T-helper 1 cell treated with Interleukin-12 subunit alpha and Interleukin-12 subunit beta and Interleukin-4 antibody, amounts not matched to agents 30 μg/mL and 1 μg/mL, for 36 hours (primary cell): ENCODE results near the gene NDUFC1.
"Not testable (repeated sequence)": the region's sequence is repeated elsewhere in the genome, so short reads cannot be mapped to it uniquely, and the experiment has no call there.

Source experiments
- H3K27ac Mint-ChIP-seq: one replicate; pipeline ENCODE4 v1.8.0; 2021; ENCODE audit warnings: mild to moderate bottlenecking, mixed read lengths
- H3K27me3 Mint-ChIP-seq: one replicate; pipeline ENCODE4 v1.8.0; 2021; ENCODE audit warnings: low read depth, mixed read lengths
- H3K36me3 Mint-ChIP-seq: one replicate; pipeline ENCODE4 v1.8.0; 2021; ENCODE audit warnings: low read depth, mixed read lengths
- H3K4me1 Mint-ChIP-seq: one replicate; pipeline ENCODE4 v1.8.0; 2021; ENCODE audit warnings: low read depth, mixed read lengths
- H3K4me3 Mint-ChIP-seq: one replicate; pipeline ENCODE4 v1.8.0; 2021; ENCODE audit warnings: mild to moderate bottlenecking, moderate library complexity, mixed read lengths
- H3K9me3 Mint-ChIP-seq: one replicate; pipeline ENCODE4 v1.8.0; 2021; ENCODE audit warnings: mixed read lengths

The NDUFC1 gene

GRCh38 chr4:139278912-139279759 lies 23.1 kb downstream of the NDUFC1 start:
- H3K9me3 Mint-ChIP-seq = no peaks in the 10 kb centered on the region
- H3K27me3 Mint-ChIP-seq = peaks cover 67% of the 10 kb centered on the region
- no peak overlapping the region for H3K27ac Mint-ChIP-seq
- peak overlapping the region; percentile 67 for H3K4me3 Mint-ChIP-seq
- peaks cover 12% of the 10 kb centered on the region for H3K4me1 Mint-ChIP-seq
- H3K36me3 Mint-ChIP-seq = peaks cover 2% of the 10 kb centered on the region

DNA sequence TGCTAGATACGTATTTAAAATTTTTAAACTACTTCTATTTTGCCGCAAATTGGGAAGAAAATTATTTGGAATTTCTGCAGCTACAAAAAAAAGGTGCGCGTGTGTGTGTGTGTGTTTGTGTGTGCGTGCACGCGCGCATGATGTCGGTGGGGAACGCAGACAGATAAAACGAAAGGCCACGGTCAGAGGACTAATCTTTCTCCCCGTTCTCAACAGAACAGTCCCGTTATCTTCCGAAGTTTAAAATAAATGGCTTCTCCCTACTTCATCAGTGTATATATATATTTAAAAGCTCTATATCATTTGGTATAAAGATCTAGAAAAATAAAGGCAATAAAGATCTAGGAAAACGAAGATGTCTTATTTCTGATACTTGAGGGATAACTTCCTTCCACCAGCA lies 23.8 kb downstream of the NDUFC1 start:
- Mint-ChIP-seq H3K36me3 (peaks cover 2% of the 10 kb centered on the region), H3K27ac (no peak overlapping the region), H3K27me3 (peaks cover 71% of the 10 kb centered on the region)

GRCh38 chr4:139275281-139275735 lies 27.0 kb downstream of the NDUFC1 start:
- H3K4me3 Mint-ChIP-seq = no peak overlapping the region
- peaks cover 12% of the 10 kb centered on the region for H3K4me1 Mint-ChIP-seq
- no peaks in the 10 kb centered on the region for H3K9me3 Mint-ChIP-seq
- H3K36me3 Mint-ChIP-seq = peaks cover 2% of the 10 kb centered on the region
- no peak overlapping the region for H3K27ac Mint-ChIP-seq
- H3K27me3 Mint-ChIP-seq = peaks cover 48% of the 10 kb centered on the region

More for the DNA sequence above, 23.8 kb downstream of the NDUFC1 start:
- Mint-ChIP-seq H3K4me1 (peaks cover 12% of the 10 kb centered on the region), H3K4me3 (peak overlapping the region; percentile 67), H3K9me3 (no peaks in the 10 kb centered on the region)

DNA sequence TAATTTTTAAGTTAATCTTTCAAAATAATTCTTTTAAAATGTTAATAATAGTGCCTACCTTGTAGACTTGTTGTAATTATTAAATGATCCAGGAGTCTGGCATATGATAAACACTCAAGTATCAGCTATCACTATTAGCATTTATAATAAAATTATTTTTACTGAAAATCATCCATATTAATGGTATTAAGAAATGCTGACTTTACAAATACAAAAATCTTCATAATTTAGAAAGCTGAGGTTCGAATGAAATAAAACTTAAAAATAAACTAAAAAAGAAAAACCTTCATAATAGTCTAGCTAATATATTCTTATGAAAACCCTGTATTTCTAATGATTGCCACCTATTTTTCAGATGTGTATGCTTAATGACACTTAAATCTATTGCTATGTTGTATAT lies 27.5 kb downstream of the NDUFC1 start:
- H3K27me3 Mint-ChIP-seq = peaks cover 43% of the 10 kb centered on the region
- no peak overlapping the region for H3K27ac Mint-ChIP-seq
- peaks cover 10% of the 10 kb centered on the region for H3K4me1 Mint-ChIP-seq
- no peaks in the 10 kb centered on the region for H3K9me3 Mint-ChIP-seq
- peaks cover 2% of the 10 kb centered on the region for H3K36me3 Mint-ChIP-seq
- no peak overlapping the region for H3K4me3 Mint-ChIP-seq

- Mint-ChIP-seq H3K27me3 (peaks cover 36% of the 10 kb centered on the region), H3K36me3 (no peaks in the 10 kb centered on the region), H3K4me1 (peaks cover 2% of the 10 kb centered on the region), H3K9me3 (no peaks in the 10 kb centered on the region), H3K4me3 (no peak overlapping the region), H3K27ac (no peak overlapping the region)
These were observed 28.4 kb downstream of the NDUFC1 start for GRCh38 chr4:139273835-139274234.

GRCh38 chr4:139267301-139267700 lies 35.0 kb downstream of the NDUFC1 start:
- H3K4me3 Mint-ChIP-seq = no peak overlapping the region
- H3K27me3 Mint-ChIP-seq = peaks cover 24% of the 10 kb centered on the region
- no peaks in the 10 kb centered on the region for H3K9me3 Mint-ChIP-seq
- no peak overlapping the region for H3K27ac Mint-ChIP-seq
- peaks cover 18% of the 10 kb centered on the region for H3K4me1 Mint-ChIP-seq
- no peaks in the 10 kb centered on the region for H3K36me3 Mint-ChIP-seq

DNA sequence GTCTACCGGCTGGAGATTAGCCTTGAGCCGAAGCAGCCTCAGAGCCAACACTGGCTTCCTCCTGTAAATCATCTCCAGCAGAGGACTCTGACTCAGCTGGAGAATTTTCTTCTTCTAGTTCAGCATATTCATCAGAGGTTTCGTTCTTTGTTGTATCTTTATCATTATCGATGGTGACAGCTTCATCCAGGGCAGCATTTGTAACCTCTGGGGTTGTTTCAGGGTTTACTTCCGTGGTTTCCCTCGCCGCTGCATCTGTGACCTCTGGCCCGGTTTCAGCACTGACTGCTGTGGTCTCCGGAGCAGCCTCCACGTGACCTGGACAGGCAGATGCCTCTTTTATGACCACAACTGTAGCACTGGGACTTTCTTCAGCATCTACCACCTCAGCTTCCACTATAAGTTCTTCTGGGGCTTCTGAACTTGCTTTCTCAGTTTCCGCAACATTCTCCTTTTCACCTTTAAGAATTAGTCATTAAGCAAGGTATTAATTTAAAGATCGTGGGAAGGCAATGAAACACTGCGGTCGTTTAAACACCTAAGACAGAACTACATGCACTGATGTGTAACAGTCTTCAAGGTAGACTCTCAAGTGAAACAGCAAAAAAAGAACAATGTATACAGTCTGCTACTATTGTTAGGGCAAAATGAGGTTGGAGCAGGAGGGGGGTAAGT lies 35.6 kb downstream of the NDUFC1 start:
- Mint-ChIP-seq H3K27me3 (peaks cover 26% of the 10 kb centered on the region), H3K27ac (peak overlapping the region; percentile 50), H3K4me1 (peaks cover 18% of the 10 kb centered on the region)

GRCh38 chr4:139266208-139266582 lies 36.1 kb downstream of the NDUFC1 start:
- peaks cover 18% of the 10 kb centered on the region for H3K4me1 Mint-ChIP-seq
- peak overlapping the region; percentile 50 for H3K27ac Mint-ChIP-seq
- H3K27me3 Mint-ChIP-seq = peaks cover 28% of the 10 kb centered on the region
- no peaks in the 10 kb centered on the region for H3K9me3 Mint-ChIP-seq
- H3K36me3 Mint-ChIP-seq = no peaks in the 10 kb centered on the region
- H3K4me3 Mint-ChIP-seq = peak overlapping the region; percentile 69

More for the DNA sequence above, 35.6 kb downstream of the NDUFC1 start:
- H3K4me3 Mint-ChIP-seq = peak overlapping the region; percentile 69
- no peaks in the 10 kb centered on the region for H3K9me3 Mint-ChIP-seq
- H3K36me3 Mint-ChIP-seq = no peaks in the 10 kb centered on the region

DNA sequence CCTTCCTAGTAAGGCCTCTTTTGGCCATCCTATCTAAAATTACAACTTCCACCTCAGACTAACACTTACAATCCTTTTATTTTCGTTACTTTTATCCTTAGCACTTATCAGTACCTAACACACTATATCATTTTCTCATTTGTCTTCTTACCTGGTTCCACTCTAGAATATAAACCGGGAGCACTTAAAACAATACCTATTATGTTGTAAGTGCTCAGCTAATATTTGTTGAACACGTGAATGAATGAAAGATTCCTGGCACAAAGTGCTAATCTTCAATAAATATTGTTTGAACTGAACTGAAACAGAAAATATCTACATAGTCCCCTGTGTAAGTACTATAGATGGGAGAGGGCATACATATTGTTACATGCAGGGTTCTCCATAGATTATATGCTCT lies 36.6 kb downstream of the NDUFC1 start:
- H3K9me3 Mint-ChIP-seq = no peaks in the 10 kb centered on the region
- peaks cover 18% of the 10 kb centered on the region for H3K4me1 Mint-ChIP-seq
- no peak overlapping the region for H3K4me3 Mint-ChIP-seq
- peaks cover 28% of the 10 kb centered on the region for H3K27me3 Mint-ChIP-seq
- H3K27ac Mint-ChIP-seq = no peak overlapping the region
- no peaks in the 10 kb centered on the region for H3K36me3 Mint-ChIP-seq

- no peaks in the 10 kb centered on the region for H3K4me1 Mint-ChIP-seq
- no peak overlapping the region for H3K4me3 Mint-ChIP-seq
- no peaks in the 10 kb centered on the region for H3K36me3 Mint-ChIP-seq
- no peak overlapping the region for H3K27ac Mint-ChIP-seq
- H3K27me3 Mint-ChIP-seq = peaks cover 8% of the 10 kb centered on the region
- no peaks in the 10 kb centered on the region for H3K9me3 Mint-ChIP-seq
These were observed 45.9 kb downstream of the NDUFC1 start for GRCh38 chr4:139256349-139256748.

- not testable (repeated sequence) for H3K4me3 Mint-ChIP-seq, H3K9me3 Mint-ChIP-seq, H3K4me1 Mint-ChIP-seq, H3K27me3 Mint-ChIP-seq, H3K36me3 Mint-ChIP-seq, H3K27ac Mint-ChIP-seq
These were observed 46.7 kb downstream of the NDUFC1 start for GRCh38 chr4:139255581-139255980.

DNA sequence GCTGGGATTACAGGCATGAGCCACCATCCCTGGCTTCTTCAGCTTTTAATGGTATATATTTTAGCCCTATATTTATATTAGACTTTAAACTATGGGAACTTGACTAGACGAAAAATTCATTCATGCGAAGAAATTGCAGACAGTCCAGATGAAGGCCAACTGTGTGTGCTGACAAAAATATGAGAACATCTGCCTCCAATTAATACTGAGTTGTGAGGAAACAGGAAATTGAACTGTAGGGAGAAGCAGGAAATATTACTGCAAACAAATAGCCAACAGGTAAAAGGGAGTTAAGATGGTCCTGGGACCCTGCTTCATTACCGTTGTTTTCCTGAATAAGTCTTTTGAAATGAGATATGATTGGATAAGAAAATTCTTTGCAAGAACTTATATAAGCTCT lies 48.6 kb downstream of the NDUFC1 start:
- no peak overlapping the region for H3K27ac Mint-ChIP-seq
- no peak overlapping the region for H3K4me3 Mint-ChIP-seq
- H3K36me3 Mint-ChIP-seq = no peaks in the 10 kb centered on the region

DNA sequence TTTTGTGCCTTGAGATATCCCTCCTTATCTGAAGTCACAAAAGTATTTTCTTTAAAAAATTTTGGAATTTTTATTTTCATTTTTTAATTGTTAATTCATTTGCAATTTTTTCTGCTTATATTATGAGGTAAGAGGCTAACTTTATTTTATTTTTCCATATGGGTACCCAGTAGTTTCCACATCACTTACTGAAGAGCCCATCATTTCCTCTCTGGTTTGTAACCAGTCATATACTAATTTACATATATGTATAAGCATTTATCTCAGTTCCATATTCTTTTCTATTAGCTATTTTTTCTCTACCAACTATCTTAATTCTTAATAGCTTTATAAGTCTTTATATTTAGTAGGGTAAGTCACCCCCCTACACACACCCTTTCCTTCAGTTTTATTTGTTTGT lies 49.2 kb downstream of the NDUFC1 start:
- Mint-ChIP-seq H3K4me3 (no peak overlapping the region), H3K4me1 (no peaks in the 10 kb centered on the region), H3K27me3 (peaks cover 4% of the 10 kb centered on the region), H3K27ac (no peak overlapping the region), H3K36me3 (no peaks in the 10 kb centered on the region), H3K9me3 (no peaks in the 10 kb centered on the region)

More for the DNA sequence above, 48.6 kb downstream of the NDUFC1 start:
- H3K9me3 Mint-ChIP-seq = no peaks in the 10 kb centered on the region
- H3K4me1 Mint-ChIP-seq = no peaks in the 10 kb centered on the region
- H3K27me3 Mint-ChIP-seq = peaks cover 4% of the 10 kb centered on the region

GRCh38 chr4:139247700-139248238 lies 54.5 kb downstream of the NDUFC1 start:
- no peak overlapping the region for H3K4me3 Mint-ChIP-seq
- no peaks in the 10 kb centered on the region for H3K36me3 Mint-ChIP-seq
- H3K9me3 Mint-ChIP-seq = no peaks in the 10 kb centered on the region
- no peaks in the 10 kb centered on the region for H3K27me3 Mint-ChIP-seq
- no peaks in the 10 kb centered on the region for H3K4me1 Mint-ChIP-seq
- H3K27ac Mint-ChIP-seq = no peak overlapping the region

DNA sequence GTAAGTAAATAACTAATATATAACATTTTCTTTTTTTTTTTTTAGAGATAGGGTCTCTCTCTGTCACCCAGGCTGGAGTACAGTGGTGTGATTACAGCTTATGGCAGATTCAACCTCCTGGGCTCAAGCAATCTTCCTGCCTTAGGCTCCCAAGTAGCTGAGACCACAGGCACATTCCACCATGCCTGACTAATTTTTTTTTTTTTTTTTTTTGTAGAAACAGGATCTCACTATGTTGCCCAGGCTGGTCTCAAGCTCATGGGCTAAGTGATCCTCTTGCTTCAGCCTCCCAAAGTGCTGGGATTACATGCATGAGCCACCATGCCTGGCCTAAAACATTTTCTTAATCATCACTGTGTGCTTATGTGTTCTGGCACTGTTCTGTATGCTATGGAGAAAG lies 55.0 kb downstream of the NDUFC1 start:
- no peaks in the 10 kb centered on the region for H3K27me3 Mint-ChIP-seq
- H3K36me3 Mint-ChIP-seq = no peaks in the 10 kb centered on the region
- H3K4me1 Mint-ChIP-seq = no peaks in the 10 kb centered on the region
- H3K9me3 Mint-ChIP-seq = no peaks in the 10 kb centered on the region
- H3K27ac Mint-ChIP-seq = no peak overlapping the region
- H3K4me3 Mint-ChIP-seq = no peak overlapping the region
